ENCODE measurements around the gene ARHGAP1. TPM values are rescaled to one million over a fixed set of nuclear protein-coding genes. Genes with fewer than 3 reads are reported as not detected.

The ARHGAP1 gene
- total RNA-seq, 1 donor from 2014 or later = 58.2 TPM

GRCh38 chr11:46680815-46681214, 19.6 kb downstream of the ARHGAP1 start:
- H3K27me3 Mint-ChIP-seq = no peaks in the 10 kb centered on the region
- TF ChIP-seq CTCF (conservative IDR thresholded peaks at IDR 0.05) = no peak
- H3K4me1 Mint-ChIP-seq (ENCODE audit: unreplicated experiment) = no peaks in the 10 kb centered on the region
- no peak overlapping the region for H3K4me3 Mint-ChIP-seq
- no peaks in the 10 kb centered on the region for H3K9me3 Mint-ChIP-seq
- DNase-seq (ENCODE audit: extremely low spot score, unreplicated experiment) = no peak
- H3K27ac Mint-ChIP-seq = no peak overlapping the region
- peaks cover 7% of the 10 kb centered on the region for H3K36me3 Mint-ChIP-seq

GRCh38 chr11:46680164-46680760, 20.2 kb downstream of the ARHGAP1 start:
- H3K27me3 Mint-ChIP-seq = no peaks in the 10 kb centered on the region
- no peak for DNase-seq (ENCODE audit: extremely low spot score, unreplicated experiment)
- H3K4me1 Mint-ChIP-seq (ENCODE audit: unreplicated experiment) = no peaks in the 10 kb centered on the region
- H3K4me3 Mint-ChIP-seq = no peak overlapping the region
- H3K27ac Mint-ChIP-seq = no peak overlapping the region
- H3K9me3 Mint-ChIP-seq = no peaks in the 10 kb centered on the region
- TF ChIP-seq CTCF (conservative IDR thresholded peaks at IDR 0.05) = no peak
- peaks cover 7% of the 10 kb centered on the region for H3K36me3 Mint-ChIP-seq

- H3K27ac Mint-ChIP-seq = no peak overlapping the region
- no peak for DNase-seq (ENCODE audit: extremely low spot score, unreplicated experiment)
- H3K4me1 Mint-ChIP-seq (ENCODE audit: unreplicated experiment) = peaks cover 6% of the 10 kb centered on the region
- no peaks in the 10 kb centered on the region for H3K27me3 Mint-ChIP-seq
- H3K36me3 Mint-ChIP-seq = peaks cover 7% of the 10 kb centered on the region
- no peak overlapping the region for H3K4me3 Mint-ChIP-seq
- TF ChIP-seq CTCF (conservative IDR thresholded peaks at IDR 0.05) = no peak
- H3K9me3 Mint-ChIP-seq = no peaks in the 10 kb centered on the region
Measured at GRCh38 chr11:46679241-46680163, 20.9 kb downstream of the ARHGAP1 start.

- H3K9me3 Mint-ChIP-seq = no peaks in the 10 kb centered on the region
- TF ChIP-seq CTCF (conservative IDR thresholded peaks at IDR 0.05) = no peak
- H3K4me3 Mint-ChIP-seq = no peak overlapping the region
- H3K27me3 Mint-ChIP-seq = no peaks in the 10 kb centered on the region
- H3K36me3 Mint-ChIP-seq = peaks cover 7% of the 10 kb centered on the region
- peaks cover 7% of the 10 kb centered on the region for H3K4me1 Mint-ChIP-seq (ENCODE audit: unreplicated experiment)
- no peak for DNase-seq (ENCODE audit: extremely low spot score, unreplicated experiment)
- H3K27ac Mint-ChIP-seq = no peak overlapping the region
Measured at GRCh38 chr11:46678741-46679130, 21.7 kb downstream of the ARHGAP1 start.

DNA sequence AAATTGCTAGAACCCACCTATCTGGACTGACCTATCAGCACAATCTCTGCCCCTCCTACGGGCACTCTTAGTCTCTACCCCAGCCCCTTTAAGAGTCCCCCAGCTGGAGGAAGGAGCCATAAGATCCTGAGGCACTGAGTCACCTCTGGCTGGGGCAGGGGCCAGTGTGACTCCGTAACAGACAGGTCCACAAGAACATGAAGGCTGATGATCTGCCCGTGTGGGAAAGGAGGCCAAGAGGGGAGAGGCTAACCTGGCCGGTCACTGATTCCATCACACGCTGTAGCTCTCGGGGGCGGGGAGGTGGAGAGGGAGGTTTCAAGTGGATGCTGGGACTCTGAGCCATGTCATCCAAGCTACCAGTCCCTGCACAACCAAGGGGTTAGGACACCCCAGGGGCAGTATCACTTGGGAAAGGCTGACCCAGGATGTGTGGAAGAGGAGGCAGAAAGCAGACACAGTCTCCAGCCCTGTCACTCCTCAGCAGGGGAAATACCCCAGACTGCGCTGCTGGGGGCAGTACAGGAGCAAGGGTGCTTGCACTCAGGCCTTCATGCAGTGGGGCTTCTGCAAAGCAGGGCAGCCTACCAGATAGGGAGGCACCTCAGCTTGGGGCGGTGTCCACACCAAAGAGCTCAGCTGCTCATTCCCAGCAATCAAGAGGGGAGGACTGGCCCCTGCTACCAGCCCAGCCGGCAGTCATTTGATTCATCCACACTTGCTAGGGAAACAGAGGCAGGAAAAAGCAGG, 22.3 kb downstream of the ARHGAP1 start:
- peaks cover 7% of the 10 kb centered on the region for H3K36me3 Mint-ChIP-seq
- TF ChIP-seq CTCF (conservative IDR thresholded peaks at IDR 0.05) = no peak
- no peak overlapping the region for H3K4me3 Mint-ChIP-seq
- no peaks in the 10 kb centered on the region for H3K27me3 Mint-ChIP-seq
- no peak overlapping the region for H3K27ac Mint-ChIP-seq
- DNase-seq (ENCODE audit: extremely low spot score, unreplicated experiment) = no peak
- H3K9me3 Mint-ChIP-seq = no peaks in the 10 kb centered on the region
- H3K4me1 Mint-ChIP-seq (ENCODE audit: unreplicated experiment) = peaks cover 7% of the 10 kb centered on the region
